GM18502 (cell line): ENCODE measurements around the gene ASGR1.
A peak's percentile ranks its signal among the peaks of the same experiment; 100 is the strongest.
"Not testable (repeated sequence)": the region's sequence is repeated elsewhere in the genome, so short reads cannot be mapped to it uniquely, and the experiment has no call there.

Source experiments
- ATAC-seq: cut with Tn5 transposase; IDR thresholded peaks from one replicate; pipeline ENCODE4 v1.9.1; 2021; ENCODE audit warnings: mild to moderate bottlenecking; ENCODE audit not compliant: unreplicated experiment, poor library complexity

ASGR1 gene

DNA sequence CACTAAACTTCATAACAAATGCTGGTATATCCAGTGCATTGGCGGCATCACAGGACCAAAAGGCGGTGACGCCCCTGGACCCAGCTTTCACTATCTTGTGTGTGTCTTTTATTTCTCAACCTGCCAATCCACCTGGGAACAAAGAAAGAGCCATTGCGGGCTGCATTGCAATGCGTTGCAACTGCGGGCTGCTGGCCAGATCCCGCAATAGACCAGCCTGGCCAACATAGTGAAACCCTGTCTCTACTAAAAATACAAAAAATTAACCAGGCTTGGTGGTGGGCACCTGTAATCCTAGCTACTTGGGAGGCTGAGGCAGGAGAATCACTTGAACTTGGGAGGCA, 9.6 kb downstream of the ASGR1 start:
- ATAC-seq = not testable (repeated sequence)

DNA sequence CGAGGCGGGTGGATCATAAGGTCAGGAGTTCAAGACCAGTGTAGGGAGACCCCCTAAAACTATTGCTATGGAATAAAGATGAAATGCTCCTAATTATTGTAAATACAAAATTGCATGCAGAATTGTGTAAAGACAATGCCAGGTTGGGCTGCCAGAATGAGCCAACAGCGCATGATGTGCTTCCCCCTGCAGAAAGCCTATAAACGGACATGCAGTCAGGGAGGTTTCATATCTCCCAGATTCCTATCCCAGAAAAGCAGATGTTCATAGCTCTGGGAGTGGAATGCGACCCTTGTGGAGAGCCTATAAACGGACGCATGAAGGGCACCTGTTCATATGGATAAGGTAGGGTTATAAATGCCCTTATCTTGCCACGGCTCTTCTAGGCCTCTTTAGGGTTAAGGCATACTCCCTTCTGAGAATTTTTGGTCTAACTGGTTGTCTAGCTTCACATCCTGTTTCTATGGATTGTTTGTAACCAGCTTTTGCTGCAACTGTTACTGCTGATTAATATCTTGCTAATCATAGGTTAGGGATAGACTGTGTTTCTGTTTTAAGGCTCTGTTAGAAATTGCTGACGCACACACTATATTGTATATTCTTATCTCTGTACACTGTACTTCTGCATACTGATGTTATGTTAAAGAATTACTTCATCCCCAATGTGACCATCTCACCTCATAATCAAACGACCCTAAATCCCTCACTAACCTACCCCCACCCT, 10.2 kb downstream of the ASGR1 start:
- not testable (repeated sequence) for ATAC-seq

DNA sequence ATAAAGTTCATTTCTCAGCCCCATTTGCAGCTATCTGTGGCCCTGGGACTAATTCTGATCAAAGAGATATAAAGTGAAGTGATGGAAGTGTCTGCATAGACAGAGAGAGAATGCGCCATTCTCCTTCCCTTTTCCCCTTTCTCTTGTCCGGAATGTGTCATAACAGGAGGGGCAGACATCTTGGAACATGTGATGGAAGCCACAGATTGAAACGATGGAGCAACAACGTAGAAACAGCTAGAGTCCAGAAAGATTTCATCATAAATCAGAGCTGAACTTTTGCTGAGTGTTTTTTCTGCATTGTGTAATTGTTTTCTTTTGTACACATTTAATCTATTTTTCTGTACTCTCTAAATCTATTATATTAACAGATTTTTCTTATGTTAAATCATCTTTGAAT, 11.3 kb downstream of the ASGR1 start:
- ATAC-seq = no peak

DNA sequence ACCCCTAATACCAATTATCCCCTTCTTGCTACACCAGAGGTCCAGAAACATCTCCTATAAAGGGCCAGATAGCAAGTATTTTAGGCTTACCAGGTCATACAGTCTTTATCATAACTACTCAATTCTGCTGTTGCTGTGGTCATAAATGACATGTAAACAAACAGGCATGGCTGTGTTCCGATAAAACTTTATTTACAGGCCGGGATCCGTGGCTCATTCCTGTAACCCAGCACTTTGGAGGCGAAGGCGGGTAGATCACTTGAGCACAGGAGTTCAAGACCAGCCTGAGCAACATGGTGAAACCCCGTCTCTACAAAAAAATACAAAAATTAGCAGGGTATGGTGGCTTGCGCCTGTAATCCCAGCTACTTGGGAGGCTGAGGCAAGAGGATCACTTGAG, 12.3 kb downstream of the ASGR1 start:
- no peak for ATAC-seq

DNA sequence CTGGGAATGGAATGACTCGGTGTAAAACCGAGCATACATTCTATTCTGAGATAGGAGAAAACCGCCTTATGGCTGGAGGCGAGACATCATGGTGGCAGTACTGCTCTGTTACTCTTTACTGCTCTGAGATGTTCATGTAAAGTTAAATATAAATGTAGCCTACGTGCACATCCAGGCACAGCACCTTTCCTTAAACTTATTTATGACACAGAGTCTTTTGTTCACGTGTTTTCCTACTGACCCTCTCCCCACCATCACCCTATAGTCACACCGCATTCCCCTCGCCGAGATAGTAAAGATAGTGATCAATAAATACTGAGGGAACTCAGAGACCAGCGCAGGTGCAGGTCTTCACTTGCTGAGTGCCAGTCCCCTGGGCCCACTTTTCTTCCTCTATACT, 19.6 kb downstream of the ASGR1 start:
- ATAC-seq = not testable (repeated sequence)

DNA sequence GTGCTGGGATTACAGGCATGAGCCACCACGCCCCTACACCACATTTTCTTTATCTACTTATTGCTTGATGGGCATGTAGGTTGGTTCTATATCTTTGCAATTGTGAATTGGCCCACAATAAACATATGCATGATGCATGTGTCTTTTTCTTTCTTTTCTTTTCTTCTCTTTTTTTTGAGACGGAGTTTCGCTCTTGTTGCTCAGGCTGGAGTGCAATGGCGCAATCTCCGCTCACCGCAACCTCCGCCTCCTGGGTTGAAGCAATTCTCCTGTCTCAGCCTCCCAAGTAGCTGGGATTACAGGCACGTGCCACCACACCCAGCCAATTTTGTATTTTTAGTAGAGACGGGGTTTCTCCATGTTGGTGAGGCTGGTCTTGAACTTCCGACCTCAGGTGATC, 20.7 kb downstream of the ASGR1 start:
- ATAC-seq = not testable (repeated sequence)

DNA sequence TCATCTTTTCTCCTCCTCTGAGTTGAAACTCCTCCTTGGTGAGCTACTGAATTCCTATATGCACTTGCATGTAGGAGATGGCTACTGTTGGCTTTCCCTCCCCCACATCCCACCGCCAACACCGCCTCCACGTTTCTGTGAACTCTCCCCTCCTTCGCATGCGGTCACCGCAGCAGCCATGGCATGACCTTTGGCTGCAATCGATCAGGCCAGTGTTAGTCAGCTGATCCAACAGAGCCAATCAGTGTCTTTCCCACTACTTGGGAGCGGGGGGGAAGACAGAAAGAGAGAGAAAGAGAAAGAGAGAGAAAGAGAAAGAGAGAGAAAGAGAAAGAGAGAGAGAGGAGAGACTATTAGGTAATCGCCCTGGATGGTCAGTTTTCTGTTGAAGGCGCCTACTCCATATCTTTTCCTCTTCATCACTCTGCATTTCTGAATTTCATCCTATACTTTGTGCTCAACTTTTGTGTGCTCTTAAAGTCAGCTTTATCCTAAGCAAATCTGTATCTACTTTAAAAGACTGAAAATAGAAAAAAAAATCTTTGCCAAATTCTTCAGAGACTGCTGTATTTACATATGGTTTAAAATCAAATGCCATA, 22.7 kb downstream of the ASGR1 start:
- ATAC-seq = no peak

DNA sequence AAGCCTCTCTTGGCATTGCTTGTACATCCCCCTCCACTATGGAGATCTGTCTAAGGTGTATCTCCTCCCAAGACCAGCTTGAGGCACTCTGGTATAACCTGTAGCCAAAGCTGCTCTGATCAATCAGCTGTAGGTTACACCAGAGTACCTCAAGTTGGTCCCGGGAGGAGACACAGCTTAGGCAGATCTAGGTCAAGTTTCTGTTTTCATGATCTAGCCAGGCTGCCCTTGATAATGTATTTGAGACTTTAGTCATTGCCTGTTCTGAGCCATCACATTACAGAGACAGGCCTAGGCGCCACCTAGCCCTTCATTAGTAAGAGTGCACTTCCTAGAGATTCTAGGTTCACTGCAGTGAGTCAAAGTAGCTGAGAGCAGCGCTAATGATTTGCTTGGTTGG, 31.4 kb downstream of the ASGR1 start:
- no peak for ATAC-seq

DNA sequence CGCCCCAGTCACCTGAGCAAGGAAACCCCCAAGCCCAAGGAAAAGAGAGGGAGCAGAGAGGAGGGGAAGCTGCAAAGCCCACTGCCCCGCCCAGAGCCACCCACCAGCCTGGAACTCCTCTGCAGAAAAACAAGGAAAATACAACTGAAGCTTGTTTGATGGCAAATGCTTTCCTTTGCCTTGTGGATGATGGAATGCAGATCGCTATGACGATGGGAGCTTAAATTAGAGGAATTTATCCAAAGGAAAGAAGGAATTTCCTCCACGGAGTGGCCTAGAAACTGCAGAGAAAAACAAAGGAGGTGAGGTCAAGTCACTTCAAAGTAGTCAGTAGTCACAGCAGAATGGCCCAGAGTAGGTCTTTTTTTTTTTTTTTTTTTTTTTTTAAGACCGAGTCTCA, 33.1 kb downstream of the ASGR1 start:
- no peak for ATAC-seq

DNA sequence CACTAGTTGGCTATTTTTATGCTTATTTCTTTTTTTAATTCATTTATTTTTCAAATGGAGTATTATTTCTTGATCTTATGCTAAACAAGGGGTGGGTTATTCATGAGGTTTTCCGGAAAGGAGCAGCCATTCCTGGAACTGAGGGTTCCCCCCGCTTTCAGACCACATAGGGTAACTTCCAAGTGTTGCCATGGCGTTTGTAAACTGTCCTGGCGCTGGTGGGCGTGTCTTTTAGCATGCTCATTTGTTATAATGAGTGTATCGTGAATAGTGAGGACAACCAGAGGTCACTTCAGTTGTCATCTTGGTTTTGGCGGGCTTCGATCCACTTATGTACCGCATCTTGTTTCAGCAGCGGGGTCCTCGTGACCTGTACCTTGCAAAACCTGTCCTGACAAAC, 35.0 kb downstream of the ASGR1 start:
- no peak for ATAC-seq

DNA sequence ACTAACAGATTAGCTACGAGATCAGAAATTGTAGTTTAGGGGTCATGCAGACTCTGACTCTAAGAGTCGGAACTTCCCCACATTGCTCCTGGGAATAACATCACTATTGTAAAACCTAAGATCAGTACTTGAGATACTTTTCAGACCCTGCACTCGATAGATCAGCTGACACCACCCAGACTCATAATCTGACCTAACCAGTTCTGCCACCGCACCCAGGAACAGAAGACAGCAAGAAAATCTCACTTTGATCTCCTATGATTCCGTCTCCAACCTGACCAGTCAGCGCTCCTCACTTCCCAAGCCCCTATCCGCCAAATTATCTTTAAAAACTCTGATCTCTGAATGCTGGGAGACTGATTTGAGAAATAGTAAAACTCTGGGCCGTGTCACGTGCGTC, 37.3 kb downstream of the ASGR1 start:
- no peak for ATAC-seq

DNA sequence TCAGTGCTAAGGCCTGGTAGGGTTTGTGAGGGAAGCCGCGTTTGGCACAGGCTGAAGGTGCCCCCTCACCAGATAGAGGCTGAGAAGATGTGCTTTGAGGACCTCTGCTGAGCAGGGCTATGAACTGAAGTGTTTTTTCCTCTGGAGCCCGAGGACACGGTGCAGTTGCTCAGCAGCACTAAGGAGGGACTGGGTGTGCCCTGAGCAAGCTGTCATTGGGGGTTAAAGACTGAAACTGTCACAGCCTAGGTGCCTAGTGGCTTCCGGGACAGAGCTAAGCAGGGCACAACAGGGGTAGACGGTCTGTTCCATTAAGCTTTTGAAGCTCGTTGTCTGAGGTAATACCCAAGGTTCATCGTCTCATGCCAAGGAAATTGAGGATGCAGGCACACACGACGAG, 39.8 kb downstream of the ASGR1 start:
- ATAC-seq = no peak

DNA sequence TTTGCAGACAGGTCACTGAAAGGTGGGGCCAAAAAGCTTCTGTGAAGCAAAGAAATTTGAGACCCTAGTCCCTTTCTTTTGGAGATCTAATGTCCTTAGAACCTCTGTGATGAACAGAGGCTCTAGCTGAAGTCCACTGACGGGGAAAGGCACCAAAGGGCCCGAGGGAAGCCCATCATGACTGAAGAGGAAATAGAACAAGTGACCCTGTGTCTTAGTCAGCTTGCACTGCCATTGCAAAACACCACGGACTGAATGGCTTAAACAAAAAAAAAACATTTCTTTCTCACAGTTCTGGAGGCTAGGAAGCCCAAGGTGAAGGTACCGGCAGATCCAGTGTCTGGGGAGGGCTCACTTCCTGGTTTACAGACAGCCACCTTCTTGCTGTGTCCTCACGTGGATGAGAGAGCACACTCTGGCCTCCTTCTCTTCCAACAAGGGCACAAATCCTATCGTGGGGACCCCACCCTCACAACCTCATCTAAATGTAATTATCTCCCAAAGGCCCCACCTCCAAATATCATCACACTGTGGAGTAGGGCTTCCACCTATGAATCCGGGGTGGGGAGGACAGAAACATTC, 40.3 kb downstream of the ASGR1 start:
- no peak for ATAC-seq

DNA sequence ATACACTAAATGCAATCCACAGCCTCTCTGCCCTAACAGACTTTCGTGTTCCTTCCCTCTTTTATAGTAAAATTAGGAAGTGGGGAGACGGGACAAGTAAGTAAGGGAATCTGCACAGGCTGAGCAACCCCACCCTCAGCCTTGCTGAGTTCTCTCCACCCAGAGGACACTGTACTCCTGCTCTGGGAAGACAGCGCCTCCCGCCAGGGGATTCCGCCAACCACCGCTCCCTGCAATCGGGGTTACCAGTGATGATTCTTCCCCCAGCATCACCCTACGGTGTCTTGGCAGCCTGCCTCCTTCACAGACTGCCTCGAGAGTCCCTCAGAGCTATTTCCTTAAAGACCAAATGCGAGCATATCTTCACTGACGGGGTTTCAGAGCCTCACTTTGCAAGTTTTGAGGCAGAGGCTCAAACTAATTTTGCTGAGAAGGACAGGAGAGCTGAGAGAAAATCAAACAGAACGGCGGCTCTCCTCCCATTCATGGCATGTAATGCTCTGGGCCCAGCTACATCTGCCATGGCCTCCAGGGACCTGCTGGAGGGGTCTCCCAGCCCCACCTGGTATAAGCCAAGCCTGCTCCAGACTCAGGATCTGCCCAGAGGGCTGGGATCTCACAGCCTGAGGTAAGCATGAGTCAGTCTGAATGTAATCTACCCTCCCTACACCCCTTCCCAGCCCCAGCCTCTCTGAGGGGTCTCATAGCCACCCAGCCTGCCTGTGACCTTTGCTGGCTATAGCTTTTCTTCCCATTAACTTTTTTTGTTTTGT, 41.8 kb downstream of the ASGR1 start:
- no peak for ATAC-seq

DNA sequence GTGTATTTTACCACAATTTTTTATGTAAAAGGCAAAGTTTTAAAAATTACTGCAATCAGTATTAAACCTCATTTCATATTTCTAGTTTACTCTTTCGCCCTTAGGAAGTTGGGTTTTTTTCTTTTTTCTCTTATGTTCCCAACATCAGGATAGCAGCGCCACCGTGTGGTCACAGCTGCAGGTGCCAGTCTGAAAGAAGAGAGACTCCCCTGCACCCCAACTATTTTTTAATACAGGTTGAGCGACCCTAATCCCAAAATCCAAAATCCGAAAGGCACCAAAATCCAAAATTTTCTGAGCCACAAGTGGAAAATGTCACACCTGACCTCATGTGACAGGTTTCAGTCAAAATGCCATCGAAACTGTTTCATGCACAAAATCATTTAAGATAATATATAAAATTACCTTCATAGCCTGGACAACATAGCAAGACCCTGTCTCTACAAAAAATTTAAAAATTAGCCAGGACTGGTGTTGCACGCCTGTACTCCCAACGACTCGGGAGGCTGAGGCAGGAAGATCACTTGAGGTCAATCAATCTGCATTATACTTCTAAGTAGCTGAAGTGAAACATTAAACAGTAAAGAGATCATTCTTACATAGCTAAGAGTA, 42.8 kb downstream of the ASGR1 start:
- no peak for ATAC-seq

DNA sequence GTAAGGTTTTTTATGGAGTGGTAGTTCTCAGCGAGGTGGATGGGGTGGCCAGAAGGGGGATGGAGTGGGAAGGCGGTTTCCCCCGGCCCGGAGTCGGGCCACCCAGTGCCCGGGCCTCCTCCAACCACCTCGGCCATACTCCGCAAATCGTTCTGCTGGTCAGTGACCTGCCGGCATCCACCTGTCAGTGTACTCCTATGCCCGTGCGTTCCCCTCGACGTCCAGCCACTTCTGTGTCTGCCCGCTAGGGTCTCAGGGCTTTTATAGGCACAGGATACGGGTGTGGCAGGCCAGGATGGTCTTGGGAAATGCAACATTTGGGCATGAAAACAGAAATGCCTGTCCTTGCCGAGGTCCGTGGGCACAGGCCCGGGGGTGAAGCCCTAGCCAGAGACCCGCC, 45.3 kb downstream of the ASGR1 start:
- no peak for ATAC-seq

DNA sequence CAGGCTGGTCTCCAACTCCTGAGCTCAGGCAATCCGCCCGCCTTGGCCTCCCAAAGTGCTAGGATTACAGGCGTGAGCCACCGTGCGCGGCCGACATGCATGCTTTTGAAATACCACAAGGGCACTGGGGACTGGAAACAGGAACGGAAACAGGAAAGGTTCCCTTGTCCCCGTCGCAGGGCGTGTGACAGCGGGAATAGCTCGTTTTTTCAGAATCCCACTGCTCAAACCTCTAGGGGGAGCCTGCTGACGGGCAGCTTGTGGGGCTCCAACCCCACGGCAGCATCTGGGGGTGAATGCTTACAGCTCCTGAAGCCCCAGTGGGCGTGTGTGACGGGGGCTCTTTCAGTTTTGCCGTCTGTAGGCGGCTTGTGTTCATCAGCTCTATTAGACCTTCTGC, 45.7 kb downstream of the ASGR1 start:
- ATAC-seq = no peak

DNA sequence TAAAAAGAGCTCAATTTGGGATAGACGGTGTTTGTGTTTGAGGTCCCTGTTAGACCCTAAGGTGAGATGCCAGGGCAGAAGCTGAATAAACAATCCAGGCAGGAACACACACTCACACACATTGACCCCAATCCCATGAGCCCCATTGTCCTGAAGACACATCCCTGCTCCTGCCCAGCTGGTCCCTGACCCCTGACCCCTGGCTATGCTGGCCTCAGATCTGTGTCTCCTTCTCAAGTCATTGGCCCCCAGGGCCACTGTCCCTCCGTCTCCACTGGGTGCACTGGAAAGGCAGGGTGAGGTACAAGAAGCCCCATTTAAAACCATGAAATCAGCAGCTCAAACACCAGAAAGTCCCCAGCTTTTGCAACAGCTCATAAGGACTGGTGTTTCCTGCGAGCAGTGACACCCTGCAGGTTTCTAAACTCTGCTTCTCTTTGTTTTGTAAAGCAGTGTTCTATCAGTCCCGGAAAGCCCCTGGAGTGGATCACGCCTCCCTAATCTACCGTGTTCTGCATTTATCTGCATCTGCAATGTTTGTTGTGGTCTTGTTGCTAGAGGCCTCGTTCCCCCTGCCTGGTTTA, 46.6 kb downstream of the ASGR1 start:
- ATAC-seq = peak; percentile 77

DNA sequence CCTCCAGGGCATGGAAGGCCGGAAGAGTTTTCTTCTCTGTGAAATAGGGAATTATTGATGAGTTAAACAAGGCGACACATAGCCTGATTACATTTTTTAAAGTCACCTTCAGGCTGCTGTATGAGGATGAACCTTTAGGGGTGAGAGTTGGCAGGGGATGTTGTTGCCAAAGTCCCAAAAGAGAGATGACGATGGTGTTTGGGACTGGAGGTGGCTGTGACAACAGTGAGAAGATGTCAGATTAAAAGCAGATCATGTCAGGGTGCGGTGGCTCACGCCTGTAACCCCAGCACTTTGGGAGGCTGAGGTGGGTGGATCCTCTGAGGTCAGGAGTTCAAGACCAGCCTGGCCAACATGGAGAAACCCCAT, 47.8 kb downstream of the ASGR1 start:
- ATAC-seq = no peak

DNA sequence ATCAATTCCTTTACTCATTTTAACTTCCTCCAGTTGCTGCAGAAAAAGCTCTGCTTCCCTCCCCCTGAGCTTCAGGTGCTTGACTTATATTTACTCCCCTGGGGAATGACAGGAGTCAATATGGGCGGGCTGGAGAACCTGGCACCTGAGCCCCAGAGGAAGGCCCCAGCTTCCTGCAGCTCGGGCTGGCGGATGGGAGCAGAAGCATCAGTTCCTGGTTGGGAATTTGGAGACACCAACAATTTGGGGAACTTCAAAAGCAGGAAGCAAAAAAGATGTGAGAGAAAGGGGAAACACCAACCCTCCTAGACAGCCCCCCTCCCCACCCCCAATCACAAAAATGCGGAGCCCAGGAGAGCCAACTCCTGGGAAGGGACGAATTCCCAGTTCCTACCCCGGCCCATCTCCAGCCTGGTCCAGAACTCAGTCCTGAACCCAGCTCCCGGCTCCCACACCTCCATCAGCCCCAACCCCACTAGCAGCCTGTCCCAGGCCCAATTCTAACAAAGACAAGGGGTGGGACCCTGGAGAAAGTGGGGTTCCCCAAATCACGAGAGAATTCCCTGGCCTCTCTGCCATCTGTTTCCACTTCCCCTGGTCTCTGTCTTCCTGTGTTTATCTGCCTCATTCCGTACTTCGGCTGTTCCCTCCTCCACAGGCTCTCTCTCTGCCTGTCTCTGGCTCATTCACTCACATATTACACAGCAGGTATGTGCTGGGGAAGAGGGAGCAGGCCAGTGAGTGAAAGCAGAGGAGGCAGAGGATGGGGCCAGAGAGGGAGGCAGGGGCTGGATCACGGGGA, 48.3 kb downstream of the ASGR1 start:
- no peak for ATAC-seq
